ENCODE data around the gene MTREX. TPM values are rescaled to one million over a fixed set of nuclear protein-coding genes. Genes with fewer than 3 reads are reported as not detected.
"Not testable (repeated sequence)": the region's sequence is repeated elsewhere in the genome, so short reads cannot be mapped to it uniquely, and the experiment has no call there.

MTREX gene
- total RNA-seq, 4 donors from 2014 or later = 50.7 to 68.3 (median 64.1) TPM

GRCh38 chr5:55316837-55317236 is 9.0 kb downstream of the MTREX start:
- TF ChIP-seq CTCF (IDR thresholded peaks at IDR 0.05) = no peak
- no peak for TF ChIP-seq POLR2A (IDR thresholded peaks at IDR 0.05)
- intact Hi-C loops (cut with DNase I; ENCODE audit: low total_unique reads) = no loop called here
- H3K4me3 ChIP-seq (ENCODE audit: low read depth, poor library complexity, severe bottlenecking) = no peak overlapping the region
- no peak for DNase-seq (ENCODE audit: low spot score in 2 of 2)

- intact Hi-C loops (cut with DNase I; ENCODE audit: low total_unique reads); DNase-seq (ENCODE audit: low spot score in 2 of 2); H3K4me3 ChIP-seq (ENCODE audit: low read depth, poor library complexity, severe bottlenecking): not testable (repeated sequence)
- WGBS, 2 donors = 95 to 99% methylated on average over 4 of the region's 4 CpGs
Measured at GRCh38 chr5:55318237-55318636, 10.4 kb downstream of the MTREX start.

- TF ChIP-seq POLR2A (IDR thresholded peaks at IDR 0.05) (no peak), CTCF (IDR thresholded peaks at IDR 0.05) (no peak)
- DNase-seq (ENCODE audit: low spot score in 2 of 2) = no peak
- intact Hi-C loops (cut with DNase I; ENCODE audit: low total_unique reads) = no loop called here
- WGBS, 2 donors = 77 to 81% methylated on average over 1 of the region's 1 CpG
- H3K4me3 ChIP-seq (ENCODE audit: low read depth, poor library complexity, severe bottlenecking) = no peak overlapping the region
Measured at GRCh38 chr5:55319491-55319890, 11.7 kb downstream of the MTREX start.

- 60 to 67% methylated on average over 4 of the region's 4 CpGs for WGBS, 2 donors
- TF ChIP-seq POLR2A (IDR thresholded peaks at IDR 0.05) (no peak), CTCF (IDR thresholded peaks at IDR 0.05) (no peak)
- H3K4me3 ChIP-seq (ENCODE audit: low read depth, poor library complexity, severe bottlenecking) = no peak overlapping the region
- DNase-seq (ENCODE audit: low spot score in 2 of 2) = no peak
- intact Hi-C loops (cut with DNase I; ENCODE audit: low total_unique reads) = no loop called here
Measured at GRCh38 chr5:55320571-55320970, 12.8 kb downstream of the MTREX start.

GRCh38 chr5:55324006-55324405 is 16.2 kb downstream of the MTREX start:
- no peak overlapping the region for H3K4me3 ChIP-seq (ENCODE audit: low read depth, poor library complexity, severe bottlenecking)
- intact Hi-C loops (cut with DNase I; ENCODE audit: low total_unique reads) = no loop called here
- no peak for TF ChIP-seq POLR2A (IDR thresholded peaks at IDR 0.05)
- no peak for TF ChIP-seq CTCF (IDR thresholded peaks at IDR 0.05)
- no peak for DNase-seq (ENCODE audit: low spot score in 2 of 2)

GRCh38 chr5:55324815-55325418 is 17.1 kb downstream of the MTREX start:
- intact Hi-C loops (cut with DNase I; ENCODE audit: low total_unique reads) = no loop called here
- DNase-seq (ENCODE audit: low spot score in 2 of 2) = no peak
- no peak for TF ChIP-seq POLR2A (IDR thresholded peaks at IDR 0.05)
- TF ChIP-seq CTCF (IDR thresholded peaks at IDR 0.05) = peak in 1 of 3 donors; percentile 71
- WGBS, 2 donors = 100% methylated on average over 1 of the region's 1 CpG
- no peak overlapping the region for H3K4me3 ChIP-seq (ENCODE audit: low read depth, poor library complexity, severe bottlenecking)
